Measurements from ENCODE around the gene KLK12. TPM values are rescaled to one million over a fixed set of nuclear protein-coding genes. Genes with fewer than 3 reads are reported as not detected.

Gene KLK12, protein sequence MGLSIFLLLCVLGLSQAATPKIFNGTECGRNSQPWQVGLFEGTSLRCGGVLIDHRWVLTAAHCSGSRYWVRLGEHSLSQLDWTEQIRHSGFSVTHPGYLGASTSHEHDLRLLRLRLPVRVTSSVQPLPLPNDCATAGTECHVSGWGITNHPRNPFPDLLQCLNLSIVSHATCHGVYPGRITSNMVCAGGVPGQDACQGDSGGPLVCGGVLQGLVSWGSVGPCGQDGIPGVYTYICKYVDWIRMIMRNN
- not detected for total RNA-seq
- long read RNA-seq = 0 reads

DNA sequence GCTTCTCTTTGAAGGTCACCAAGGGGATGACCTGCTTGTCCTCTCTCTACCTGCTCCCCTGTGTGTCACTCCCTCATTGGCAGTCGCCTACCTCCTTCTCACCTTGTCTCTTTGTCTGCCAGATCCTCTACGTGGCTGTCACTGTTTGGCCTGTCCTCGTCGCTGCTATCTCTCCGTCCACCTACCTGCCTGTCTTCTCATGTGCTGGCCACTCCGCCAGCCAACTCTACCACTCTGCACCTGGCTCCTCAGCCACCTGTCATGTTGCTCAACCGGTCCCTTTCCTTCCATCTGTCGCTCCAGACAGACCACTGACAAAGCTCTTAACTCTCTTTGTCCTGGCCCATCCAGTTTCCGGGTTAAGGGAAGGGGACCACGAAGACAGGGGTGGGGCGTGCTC lies at the start of gene KLK12:
Gene KLK12, minus strand, starts transcription at position 299 of the 400 bp plus-strand sequence. CDS start 381 bp downstream, outside the sequence.
- intact Hi-C loops (cut with DNase I) = no loop called here
- DNase-seq (ENCODE audit: low spot score) = no peak

DNA sequence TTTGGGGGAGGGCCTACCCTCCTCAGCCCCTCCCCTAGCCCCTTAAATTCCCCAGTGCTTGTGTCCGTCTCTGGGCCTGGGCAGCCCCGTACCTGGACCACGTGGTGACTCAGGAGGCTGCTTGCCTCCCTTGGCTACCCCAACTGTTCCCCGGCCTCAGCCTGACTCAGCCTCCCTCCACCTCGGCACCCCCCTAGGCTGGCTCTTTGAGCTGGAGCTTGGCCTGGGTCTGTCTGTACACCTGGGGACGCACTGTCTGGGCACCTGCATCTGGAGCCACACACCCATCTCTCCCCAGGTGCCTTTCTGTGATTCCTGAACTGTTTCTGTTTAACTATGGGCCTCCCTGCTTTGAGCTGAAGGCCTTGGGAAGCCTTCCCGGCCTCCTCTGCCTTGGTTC lies 49.7 kb upstream of the KLK12 start:
- intact Hi-C loops (cut with DNase I) = no loop called here
- no peak for DNase-seq (ENCODE audit: low spot score)

DNA sequence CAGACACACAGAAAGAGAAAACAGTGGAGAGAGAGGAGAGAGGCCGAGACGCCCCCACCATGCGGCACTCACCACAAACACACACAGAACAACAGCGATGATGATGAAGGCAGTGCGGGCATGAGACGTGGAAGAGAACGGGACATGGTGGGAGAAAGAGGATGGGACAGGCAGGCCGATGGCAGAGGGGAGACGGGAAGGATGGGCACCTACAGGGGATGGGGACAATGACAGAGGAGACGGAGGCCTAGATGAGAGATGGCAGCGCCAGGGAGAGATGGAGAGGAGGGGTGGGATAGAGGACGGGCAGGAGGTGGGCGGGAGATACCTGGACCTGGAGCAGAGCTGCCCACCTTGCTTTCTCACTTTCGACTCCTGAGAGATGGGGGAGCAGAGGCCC lies 49.0 kb upstream of the KLK12 start:
- DNase-seq (ENCODE audit: low spot score) = no peak
- intact Hi-C loops (cut with DNase I) = no loop called here

DNA sequence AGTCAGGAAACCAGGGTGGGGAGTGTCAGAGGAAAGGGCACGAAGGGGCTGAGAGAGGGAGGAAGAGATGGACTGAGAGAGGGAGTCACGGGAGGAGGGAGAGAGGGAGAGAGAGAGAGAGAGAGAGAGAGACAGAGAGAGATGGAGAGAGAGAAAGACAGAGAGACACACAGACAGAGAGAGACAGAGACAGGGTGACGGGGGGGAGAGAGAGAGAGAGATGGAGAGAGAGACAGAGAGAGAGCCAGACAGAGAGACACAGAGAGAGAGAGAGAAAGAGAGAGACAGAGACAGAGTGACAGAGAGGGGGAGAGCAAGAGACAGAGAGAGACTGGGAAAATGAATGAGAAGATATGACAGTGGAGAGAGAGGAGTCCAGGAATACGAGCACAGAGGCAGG lies 48.4 kb upstream of the KLK12 start:
- intact Hi-C loops (cut with DNase I) = no loop called here
- DNase-seq (ENCODE audit: low spot score) = no peak

DNA sequence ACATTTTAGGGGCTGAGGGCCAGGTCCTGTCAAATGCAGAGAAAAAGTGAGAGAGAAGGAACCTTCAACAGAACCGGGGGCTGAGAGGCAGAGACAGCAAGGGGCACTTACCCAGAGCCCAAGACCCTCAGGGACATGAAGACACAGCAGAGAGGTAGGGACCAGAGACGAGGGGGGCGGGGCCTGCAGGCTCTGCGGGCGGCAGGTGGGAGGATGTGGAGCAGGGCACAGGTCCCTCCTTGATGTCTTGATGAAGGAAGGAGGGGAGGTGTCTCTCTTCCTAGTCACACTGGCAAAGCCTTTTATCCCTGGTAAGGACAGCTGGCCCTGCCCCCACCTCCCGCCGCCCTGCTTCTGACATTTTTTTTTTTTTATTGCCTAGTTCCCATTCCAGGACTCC lies 47.8 kb upstream of the KLK12 start, which contains the start of gene KLK14:
Gene KLK14, minus strand, starts transcription at position 277 of the 400 bp plus-strand sequence. Its CDS starts 273 bp downstream, at position 4.
- no peak for DNase-seq (ENCODE audit: low spot score)
- intact Hi-C loops (cut with DNase I) = no loop called here

DNA sequence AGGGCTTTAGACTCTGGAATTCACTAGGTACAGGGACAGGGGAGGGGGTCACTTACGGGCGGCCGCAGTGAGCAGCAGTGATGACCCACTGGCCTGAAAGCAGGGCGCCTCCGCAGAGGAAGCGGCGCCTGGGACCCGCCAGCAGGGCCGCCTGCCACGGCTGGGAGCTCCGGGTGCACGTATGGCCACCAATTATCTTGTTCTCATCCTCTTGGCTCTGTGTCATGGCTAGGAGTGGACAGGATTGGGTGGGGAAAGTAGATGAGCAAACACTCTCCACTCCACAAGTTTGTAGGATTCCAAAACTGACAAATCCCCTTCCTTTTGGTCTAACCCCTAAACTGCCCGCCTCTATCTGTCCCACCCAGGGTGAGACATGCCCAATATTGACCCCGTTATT lies 46.7 kb upstream of the KLK12 start:
- DNase-seq (ENCODE audit: low spot score) = no peak
- intact Hi-C loops (cut with DNase I) = no loop called here

DNA sequence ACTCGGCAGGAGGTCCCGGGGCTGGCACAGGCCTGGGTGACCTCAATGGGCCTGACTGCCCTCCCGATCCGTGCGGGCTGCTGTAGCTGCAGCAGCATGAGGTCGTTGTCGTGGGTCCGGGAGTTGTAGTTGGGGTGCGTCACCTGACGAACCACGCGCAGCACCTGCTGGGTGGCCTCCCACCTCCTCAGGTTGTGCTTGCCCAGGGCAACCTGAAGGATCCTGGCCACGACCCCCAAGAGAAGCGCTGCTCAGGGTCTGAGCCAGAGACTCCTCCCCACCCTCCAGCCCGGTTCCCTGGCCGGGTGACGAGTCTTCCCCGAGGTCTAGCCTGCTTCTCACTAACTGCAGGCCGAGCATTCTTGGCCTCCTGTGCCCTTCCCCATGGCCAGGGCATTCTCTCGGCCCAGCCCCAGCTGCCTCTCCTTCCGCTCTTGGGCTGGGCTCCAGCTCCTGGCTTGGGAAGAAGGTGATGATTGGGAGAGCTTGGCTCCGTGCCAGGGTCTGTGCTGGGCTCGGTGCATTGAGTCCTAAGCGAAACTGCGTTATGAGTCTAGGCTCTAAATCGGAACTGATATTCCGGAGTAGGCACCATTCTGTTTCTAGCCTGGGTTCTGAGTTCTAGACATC lies 44.8 kb upstream of the KLK12 start:
- intact Hi-C loops (cut with DNase I) = no loop called here
- no peak for DNase-seq (ENCODE audit: low spot score)

DNA sequence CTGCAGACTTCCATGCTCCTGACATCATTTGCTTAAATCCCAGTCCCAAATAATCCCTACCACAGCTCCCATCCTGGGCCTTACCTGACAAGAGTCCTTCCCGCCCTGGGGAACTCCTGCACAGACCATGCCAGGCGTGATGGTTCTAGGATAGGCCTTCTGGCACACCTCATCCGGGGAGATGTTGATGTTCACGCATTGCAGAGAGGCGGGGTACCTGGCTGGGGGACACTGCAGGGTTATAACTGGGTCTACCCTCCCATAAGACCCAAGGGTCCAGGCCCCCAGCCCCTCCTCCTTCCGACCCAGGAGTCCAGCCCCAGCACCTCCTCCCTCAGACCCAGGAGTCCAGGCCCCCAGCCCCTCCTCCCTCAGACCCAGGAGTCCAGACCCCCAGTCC lies 43.9 kb upstream of the KLK12 start:
- intact Hi-C loops (cut with DNase I) = no loop called here
- DNase-seq (ENCODE audit: low spot score) = no peak

DNA sequence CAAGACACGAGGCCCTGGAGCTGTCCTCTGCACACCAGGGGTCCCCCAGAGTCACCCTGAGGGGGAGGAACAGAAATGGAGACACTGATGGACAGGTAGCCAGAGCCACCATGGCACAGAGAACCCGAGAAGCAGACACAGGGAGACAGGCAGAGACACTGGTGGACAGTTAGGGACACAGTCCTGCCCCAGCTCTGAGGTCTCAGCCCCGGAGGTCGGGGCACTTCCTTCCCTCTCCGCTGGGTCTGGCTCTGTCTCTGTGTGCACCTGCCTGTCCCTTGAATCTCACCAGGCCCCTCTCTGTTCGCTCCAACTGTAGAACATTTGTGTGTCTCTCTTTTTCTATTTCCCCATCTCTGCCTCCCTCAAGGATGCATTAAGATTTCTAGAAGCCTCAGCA lies 43.3 kb upstream of the KLK12 start:
- no peak for DNase-seq (ENCODE audit: low spot score)
- intact Hi-C loops (cut with DNase I) = no loop called here

DNA sequence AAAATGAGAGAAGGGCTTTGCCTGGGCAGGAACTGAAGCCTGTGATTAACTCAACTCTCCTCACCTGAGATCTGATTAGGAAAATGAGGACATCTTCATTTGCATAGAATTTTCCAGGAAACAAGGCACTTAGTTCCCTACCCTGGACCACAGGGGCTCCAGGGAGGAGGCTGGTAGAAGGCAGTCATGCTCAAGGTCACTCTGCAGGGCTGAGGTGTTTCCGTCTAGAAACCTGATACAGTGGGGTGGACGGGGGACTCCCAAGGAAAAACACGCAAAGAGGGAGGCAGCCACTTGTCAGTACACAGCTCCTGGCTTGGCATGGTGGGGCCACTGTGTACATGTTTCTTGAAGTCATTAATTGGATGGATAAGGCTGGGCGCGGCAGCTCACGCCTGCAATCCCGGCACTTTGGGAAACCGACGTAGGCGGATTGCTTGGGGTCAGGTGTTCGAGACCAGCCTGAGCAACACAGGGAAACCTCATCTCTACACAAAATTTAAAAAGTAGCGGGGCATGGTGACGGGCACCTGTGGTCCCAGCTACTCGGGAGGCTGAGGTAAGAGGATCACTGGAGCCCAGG lies 41.9 kb upstream of the KLK12 start:
- intact Hi-C loops (cut with DNase I) = no loop called here
- DNase-seq (ENCODE audit: low spot score) = no peak

DNA sequence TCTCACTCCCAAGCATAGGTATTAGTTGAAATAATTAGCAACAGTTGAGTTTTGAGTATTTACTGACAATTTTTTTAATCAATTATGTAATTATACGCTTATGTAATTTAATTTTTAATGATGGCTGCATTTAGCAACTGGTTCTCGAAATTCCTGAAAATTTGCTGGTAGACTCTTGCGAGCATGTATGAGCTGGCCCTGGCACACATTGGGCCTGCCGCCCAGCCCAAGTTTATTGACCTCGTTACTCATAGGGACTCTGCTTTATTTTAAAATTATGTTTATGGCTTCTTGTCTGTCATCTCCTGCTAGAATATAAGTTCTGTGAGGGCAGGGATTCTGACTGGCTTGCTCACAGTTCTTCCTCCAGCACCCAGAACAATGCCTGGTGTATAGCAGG lies 41.2 kb upstream of the KLK12 start:
- intact Hi-C loops (cut with DNase I) = no loop called here
- no peak for DNase-seq (ENCODE audit: low spot score)

DNA sequence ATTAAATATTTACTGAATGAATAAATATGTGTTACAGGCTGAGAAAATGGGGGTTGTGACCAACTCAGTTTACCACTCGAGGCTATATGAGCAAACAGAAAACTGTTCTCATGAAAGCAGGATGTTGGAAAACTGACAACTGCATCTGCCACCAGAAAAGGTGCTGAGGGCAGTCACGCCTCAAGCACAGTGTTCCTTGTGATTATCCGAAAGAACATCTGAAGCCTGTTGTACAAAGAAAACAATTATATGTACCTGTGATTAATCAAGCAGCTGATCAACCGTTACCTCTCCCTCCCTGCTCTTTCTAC lies 36.2 kb upstream of the KLK12 start:
- intact Hi-C loops (cut with DNase I) = no loop called here
- no peak for DNase-seq (ENCODE audit: low spot score)

DNA sequence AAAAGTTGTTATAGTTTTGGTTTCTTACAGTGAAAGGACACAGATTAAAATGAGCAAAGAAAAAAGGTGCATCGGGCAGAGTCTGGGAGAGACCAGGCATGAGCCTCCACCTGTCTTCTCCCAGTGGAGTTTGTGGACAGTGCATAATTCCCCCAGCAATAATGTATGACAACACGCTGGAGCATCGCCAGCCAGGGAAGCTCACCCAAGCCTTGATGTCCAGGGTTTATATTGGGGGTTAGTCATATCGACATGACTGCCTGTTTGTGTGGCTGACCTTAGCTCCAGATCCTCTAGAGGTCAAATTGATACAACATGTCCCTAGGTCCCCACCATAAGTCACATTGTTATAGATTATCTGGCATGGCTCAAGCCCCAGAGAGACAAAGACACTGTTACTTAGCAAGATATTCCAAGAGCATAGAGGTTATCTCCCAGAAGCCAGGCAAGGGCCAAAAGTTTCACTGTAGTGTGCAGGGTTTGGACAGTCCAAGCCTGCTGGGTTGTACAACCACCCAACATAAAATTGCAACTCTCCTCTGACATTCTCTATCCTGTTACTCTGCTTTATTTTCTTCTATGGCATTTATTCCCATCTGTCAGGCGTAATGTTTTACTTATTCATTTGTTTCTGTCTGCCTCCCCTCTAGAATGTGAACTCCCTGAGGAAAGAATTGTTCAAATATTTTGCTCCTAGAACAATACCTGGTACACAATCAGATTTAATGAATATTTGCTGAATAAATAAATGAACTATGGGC lies 35.7 kb upstream of the KLK12 start:
- intact Hi-C loops (cut with DNase I) = no loop called here
- DNase-seq (ENCODE audit: low spot score) = no peak

DNA sequence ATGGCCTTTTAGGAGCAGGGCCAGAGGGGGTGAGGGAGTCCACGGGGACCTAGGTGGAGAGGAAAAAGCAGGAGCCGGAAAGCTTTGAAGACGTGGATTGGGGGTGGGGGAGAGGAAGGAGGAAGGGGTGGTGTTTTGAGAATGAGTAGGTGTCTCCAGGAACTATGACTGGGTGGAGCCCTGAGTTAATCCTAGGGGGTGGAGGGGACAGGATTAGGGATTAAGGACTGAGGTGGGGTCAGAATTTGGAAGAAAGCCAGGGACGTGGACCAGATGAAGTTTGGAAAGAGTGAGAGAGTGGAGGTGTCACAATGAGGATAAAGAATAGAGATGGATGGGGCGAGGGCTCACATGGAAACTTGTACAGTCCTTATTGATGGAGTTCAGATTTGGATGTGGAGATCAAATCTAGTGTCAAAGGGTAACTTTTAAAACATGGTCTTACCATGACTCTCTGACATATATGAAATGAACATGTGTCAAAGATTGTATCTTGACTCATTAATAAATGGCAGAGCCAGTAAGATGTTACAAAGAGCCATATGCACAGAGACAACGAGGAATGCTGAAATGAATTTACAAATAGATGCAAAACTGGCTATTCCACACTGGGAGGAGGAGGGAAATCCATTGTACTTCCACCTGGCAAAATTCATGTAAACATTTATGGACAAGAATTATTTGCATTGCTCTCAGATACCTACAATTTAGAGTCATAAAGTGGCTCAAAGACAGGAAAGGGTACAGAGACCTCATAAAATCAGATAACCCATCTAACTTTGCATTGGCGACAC lies 31.8 kb upstream of the KLK12 start:
- DNase-seq (ENCODE audit: low spot score) = no peak
- intact Hi-C loops (cut with DNase I) = no loop called here

DNA sequence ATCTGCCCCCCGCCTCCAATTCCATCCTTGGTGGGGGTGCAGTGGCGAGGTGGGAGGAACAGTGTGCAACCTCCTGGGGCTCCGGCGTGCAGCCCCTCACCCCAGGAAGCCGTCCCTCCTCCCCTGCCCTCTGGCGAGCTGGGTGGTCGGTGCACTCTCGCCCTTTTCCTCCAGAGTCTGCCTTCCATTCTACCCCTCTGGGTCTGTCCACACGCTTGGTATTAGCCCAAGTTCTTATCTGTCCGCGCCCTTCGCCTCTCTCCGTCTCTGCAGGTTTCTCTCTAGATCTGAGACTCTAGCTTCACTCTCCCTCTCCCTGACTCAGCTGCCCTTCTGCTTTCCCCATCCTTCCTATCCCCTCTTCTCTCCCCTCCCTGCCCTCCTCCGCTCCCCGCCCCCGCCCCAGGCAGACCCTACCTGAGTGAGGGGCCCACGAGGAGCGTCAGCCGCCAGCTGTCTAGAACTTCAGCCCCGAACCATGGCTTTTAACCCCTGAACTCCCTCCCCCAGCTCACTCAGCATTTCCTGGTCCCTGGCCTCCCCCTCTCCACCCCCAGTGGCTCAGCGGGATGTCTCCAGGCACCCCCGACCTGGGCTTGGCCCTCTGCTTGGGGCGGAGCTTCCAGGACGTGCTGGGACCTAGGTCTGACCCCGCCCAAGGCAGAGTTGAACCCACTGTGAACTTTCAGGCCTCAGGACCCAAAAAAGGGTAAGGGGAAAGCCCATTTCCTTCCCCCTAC lies 30.6 kb upstream of the KLK12 start:
- no peak for DNase-seq (ENCODE audit: low spot score)
- intact Hi-C loops (cut with DNase I) = no loop called here

DNA sequence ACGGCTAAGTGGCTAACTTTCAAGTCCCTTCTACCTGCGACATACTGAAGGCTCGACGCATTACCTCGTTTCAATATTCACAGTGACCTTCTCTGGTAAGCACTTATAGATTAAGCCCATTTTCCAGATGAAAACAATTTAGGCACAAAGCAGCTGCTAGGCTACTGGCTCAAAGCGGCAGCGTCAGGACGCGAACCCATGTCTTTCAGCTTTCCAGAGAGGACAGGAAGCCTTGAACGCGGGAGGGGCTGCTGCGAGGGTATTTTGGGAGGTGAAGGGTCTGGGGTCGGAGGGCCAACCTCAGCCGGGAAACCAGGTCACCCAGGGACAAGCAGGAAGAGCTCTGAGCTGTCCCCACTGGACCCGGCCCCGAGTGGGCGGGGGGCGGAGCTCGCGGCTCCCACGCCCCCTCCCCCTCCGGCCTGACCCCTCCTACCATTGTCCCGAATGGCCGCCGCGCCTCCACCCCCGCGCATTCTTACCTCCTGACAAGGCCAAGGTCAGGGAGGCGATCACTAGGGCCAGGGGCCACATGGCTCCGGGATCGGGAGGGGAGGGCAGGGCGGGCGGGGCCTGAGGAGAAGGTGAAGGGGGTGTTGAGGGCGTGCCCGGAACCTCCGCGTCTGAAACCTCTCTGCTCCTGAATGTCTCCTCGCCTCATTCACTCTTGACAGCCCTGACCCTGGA lies 29.9 kb upstream of the KLK12 start, which contains the start of gene KLK13:
Gene KLK13, minus strand, starts transcription at position 559 of the 687 bp plus-strand sequence. Its CDS starts 25 bp downstream, at position 534.
- DNase-seq (ENCODE audit: low spot score) = no peak
- intact Hi-C loops (cut with DNase I) = no loop called here

DNA sequence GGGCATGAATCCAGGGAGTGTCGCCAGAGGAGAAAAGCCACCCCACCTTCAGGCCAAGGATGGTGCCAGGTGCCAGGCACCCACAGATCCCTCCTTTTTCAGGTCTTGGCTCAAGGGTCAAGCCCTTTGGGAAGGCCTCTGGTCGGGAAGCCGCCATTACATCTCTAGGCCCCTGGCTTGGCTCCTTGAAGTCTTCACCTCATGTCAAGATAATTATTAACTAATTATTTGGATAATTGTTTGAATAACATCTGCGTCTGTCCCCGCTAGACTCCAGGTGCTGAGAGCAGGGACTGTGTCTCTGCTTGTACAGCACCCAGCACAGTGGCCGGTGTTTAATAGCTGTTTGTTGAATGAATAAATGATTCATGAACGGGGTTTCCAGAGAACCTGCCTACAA lies 28.9 kb upstream of the KLK12 start:
- intact Hi-C loops (cut with DNase I) = no loop called here

DNA sequence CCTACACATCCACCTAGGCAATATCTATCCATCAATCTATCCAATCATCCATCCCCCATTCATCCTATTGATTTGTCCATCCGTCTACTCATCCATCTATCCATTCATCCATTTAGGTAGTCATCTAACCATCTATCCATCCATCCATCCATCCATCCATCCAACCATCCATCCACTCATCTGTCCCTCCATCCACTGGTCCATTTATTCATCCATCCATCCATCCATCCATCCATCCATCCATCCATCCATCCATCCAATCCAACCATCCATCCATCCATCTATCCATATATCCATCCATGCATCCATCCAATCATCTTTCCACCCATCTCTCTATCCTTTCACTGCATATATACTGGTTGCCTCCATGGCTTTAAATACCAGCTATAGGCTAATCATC lies 26.2 kb upstream of the KLK12 start:
- intact Hi-C loops (cut with DNase I) = no loop called here
- no peak for DNase-seq (ENCODE audit: low spot score)

More for the DNA sequence above, 28.9 kb upstream of the KLK12 start:
- DNase-seq (ENCODE audit: low spot score) = no peak

Data from cardiac septum (tissue), 1 donor.